AG10803 (cell line): ENCODE data around the gene WIPI1.
"Not testable (repeated sequence)": the region's sequence is repeated elsewhere in the genome, so short reads cannot be mapped to it uniquely, and the experiment has no call there.

ENCODE experiments used
- DNase-seq: peaks from one replicate; pipeline ENCODE4 v3.0.0; 2010; ENCODE audit warnings: low read depth
- H3K4me3 ChIP-seq: 2 replicates; pipeline ENCODE4 v1.5.1; 2011; ENCODE audit warnings: mild to moderate bottlenecking, low read length, control low read depth
- CTCF ChIP-seq: conservative IDR thresholded peaks from 2 replicates; pipeline ENCODE4 v1.5.1; 2011; ENCODE audit warnings: mild to moderate bottlenecking, low read length, control low read depth, inconsistent platforms

Gene WIPI1

GRCh38 chr17:68424203-68424602, 33.1 kb downstream of the WIPI1 start:
- TF ChIP-seq CTCF = no peak

GRCh38 chr17:68423251-68423650, 34.0 kb downstream of the WIPI1 start:
- DNase-seq = no peak
- no peak overlapping the region for H3K4me3 ChIP-seq
- TF ChIP-seq CTCF = no peak

More at GRCh38 chr17:68424203-68424602, 33.1 kb downstream of the WIPI1 start:
- no peak overlapping the region for H3K4me3 ChIP-seq
- no peak for DNase-seq

GRCh38 chr17:68422821-68423220, 34.5 kb downstream of the WIPI1 start:
- TF ChIP-seq CTCF = no peak
- no peak for DNase-seq
- no peak overlapping the region for H3K4me3 ChIP-seq

GRCh38 chr17:68421486-68421885, 35.8 kb downstream of the WIPI1 start:
- DNase-seq = no peak
- no peak overlapping the region for H3K4me3 ChIP-seq
- no peak for TF ChIP-seq CTCF

- TF ChIP-seq CTCF = no peak
- no peak overlapping the region for H3K4me3 ChIP-seq
Observed at GRCh38 chr17:68420065-68420464, 37.2 kb downstream of the WIPI1 start.

GRCh38 chr17:68418876-68419275, 38.4 kb downstream of the WIPI1 start:
- H3K4me3 ChIP-seq = no peak overlapping the region
- no peak for DNase-seq
- no peak for TF ChIP-seq CTCF

More at GRCh38 chr17:68420065-68420464, 37.2 kb downstream of the WIPI1 start:
- no peak for DNase-seq

GRCh38 chr17:68417317-68417716, 40.0 kb downstream of the WIPI1 start:
- no peak for TF ChIP-seq CTCF
- H3K4me3 ChIP-seq = no peak overlapping the region
- DNase-seq = no peak

DNA sequence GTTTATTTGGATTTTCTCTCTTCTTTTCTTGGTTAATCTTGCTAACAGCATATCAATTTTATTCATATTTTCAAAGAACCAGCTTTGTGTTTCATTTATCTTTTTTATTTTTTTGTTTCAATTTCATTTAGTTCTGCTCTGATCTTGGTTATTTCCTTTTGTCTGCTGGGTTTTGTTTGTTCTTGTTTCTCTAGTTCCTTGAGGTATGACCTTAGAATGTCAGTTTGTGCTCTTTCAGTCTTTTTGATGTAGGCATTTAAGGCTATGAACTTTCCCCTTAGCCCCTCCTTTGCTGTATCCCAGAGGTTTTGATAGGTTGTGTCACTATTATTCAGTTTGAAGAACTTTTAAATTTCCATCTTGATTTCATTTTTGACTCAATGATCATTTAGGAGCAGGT, 42.4 kb downstream of the WIPI1 start:
- H3K4me3 ChIP-seq, DNase-seq: not testable (repeated sequence)

GRCh38 chr17:68413597-68414560, 43.4 kb downstream of the WIPI1 start:
- not testable (repeated sequence) for H3K4me3 ChIP-seq

DNA sequence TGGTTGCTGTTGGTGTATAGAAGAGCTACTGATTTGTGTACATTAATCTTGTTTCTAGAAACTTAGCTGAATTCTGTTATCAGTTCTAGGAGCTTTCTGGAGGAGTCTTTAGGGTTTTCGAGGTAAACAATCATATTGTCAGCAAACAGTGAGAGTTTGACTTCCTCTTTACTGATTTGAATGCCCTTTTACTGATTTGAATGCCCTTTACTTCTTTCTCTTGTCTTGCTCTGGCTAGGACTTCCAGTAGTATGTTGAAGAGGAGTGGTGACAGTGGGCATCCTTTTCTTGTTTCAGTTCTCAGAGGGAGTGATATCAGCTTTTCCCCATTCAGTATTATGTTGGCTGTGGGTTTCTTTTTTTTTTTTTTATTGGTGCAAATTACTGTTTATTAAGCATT, 49.6 kb downstream of the WIPI1 start:
- not testable (repeated sequence) for DNase-seq

More at GRCh38 chr17:68413597-68414560, 43.4 kb downstream of the WIPI1 start:
- not testable (repeated sequence) for DNase-seq

DNA sequence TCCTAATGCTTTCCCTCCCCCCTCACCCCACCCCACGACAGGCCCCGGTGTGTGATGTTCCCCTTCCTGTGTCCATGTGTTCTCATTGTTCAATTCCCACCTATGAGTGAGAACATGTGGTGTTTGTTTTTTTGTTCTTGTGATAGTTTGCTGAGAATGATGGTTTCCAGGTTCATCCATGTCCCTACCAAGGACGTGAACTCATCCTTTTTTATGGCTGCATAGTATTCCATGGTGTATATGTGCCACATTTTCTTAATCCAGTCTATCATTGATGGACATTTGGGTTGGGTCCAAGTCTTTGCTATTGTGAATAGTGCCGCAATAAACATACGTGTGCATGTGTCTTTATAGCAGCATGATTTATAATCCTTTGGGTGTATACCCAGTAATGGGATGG, 53.5 kb downstream of the WIPI1 start:
- DNase-seq, H3K4me3 ChIP-seq: not testable (repeated sequence)

More for the DNA sequence above, 49.6 kb downstream of the WIPI1 start:
- H3K4me3 ChIP-seq = not testable (repeated sequence)
